ENCODE results near the gene LRRC36.

The LRRC36 gene

DNA sequence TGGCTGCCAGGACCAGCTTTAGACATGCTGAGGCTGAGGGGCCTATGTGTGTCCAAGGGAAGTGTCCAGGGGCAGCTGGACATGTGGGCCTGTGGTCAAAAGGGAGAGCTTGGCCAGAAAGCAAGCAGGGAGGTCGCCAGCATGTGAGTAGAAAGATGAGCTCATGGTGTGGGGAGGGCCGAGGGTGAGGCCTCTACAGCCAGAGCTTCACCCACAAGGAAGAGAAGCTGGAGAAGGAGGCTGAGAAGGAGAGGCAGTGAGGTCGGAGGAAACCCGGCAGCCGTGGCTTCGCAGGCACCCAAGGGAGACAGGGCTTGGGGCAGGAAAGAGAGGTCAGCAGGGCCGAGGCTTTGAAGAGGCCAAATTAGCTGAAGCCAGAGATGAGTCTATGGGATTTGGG lies 100.3 kb downstream of the LRRC36 start:
- DNase-seq: no peak

DNA sequence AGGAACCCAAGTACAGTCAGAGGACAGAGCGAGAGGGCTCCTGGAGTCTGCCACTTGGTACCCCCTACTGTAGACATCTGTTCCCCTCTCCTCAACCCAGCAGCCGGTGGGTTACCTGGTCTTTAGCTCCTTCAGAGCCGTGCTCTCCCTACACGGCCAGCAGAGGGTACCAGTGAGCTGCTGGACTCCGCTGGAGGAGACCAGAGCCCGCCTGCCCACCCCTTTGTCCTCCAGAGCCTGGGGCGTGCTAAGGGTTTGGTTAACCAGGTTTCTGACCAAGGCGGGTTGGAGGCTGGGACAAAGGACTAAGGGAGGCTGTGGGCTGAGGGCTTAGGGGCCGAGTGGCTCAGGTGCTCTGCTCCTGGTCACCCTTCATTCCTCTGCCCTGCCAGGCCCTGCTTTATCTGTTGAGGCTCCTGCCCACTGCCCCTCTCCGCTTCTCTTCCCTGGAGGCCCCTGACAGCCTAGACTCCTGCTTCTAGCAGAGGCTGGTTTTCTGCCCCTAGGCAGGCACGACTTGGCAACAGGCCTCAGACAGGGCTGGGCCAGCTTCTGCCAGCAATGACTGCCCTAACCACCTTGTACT lies 101.6 kb downstream of the LRRC36 start:
- no peak for DNase-seq

DNA sequence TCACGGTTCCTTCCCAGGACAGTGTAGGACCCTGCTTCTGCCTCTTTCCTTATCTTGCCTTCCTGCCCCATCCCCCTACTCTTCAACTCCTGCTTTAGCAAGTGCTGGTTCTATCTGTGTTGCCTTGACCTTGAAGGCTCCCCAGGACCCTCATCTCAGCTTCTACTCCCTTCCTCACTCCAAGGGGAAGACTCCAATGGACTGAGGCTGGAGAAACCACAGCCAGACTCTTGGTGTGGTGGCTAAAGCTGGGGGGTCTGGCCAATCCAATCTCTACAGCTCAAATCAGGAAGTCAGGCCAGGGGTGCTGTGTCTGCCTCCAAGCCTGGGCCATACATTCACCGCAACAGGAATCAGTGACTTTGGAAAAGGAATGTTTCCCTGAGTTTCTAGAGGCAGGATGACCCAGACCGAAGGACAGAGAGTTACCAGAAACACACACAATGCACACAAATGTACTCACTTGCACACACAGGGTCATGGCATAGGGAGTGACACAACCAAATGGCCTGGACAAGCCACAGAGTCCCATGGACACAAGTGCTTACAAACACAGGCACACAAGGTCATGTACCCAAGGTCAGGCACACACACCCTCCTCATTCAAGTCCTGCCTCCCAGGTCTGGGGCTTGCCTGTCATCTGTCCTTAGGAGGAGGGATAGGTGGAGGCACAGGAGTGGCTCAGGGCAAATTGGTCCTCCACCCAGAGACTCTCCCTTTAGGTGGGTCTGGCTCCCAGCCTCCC lies 102.6 kb downstream of the LRRC36 start:
- DNase-seq: no peak

DNA sequence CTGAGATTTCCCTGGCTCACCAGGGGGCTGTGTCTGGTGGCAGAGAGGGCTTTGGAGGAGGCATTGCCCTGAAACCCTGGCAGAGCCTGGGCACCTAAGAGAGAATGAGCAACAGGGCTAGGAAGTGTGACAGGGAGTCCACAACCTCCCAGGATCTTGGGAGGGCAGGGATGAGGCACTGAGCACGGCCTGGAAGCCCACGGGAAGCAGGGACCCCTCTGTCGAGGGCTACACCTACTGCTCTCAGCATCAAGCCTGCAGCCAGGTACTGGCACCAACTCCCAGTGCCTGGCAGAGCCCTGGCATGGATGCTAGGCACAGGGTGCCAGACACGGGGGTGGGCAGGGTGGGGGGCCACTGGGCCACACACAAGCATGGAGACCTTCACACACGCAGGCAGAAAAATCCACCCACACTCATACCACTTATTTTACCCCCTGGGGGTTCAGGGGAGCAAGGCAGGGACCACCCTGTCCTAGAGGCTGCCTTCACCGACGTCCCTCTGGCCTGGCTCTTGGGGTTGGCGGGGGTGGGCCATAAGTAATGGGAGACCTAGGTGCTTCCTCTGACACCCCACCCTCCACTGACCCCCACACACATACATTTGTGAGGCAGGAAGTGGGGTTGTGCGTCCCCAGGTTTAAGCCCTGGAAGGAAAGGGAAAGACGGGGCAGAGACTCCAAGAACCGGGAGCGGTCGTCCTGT lies 103.3 kb downstream of the LRRC36 start:
- no peak for DNase-seq

DNA sequence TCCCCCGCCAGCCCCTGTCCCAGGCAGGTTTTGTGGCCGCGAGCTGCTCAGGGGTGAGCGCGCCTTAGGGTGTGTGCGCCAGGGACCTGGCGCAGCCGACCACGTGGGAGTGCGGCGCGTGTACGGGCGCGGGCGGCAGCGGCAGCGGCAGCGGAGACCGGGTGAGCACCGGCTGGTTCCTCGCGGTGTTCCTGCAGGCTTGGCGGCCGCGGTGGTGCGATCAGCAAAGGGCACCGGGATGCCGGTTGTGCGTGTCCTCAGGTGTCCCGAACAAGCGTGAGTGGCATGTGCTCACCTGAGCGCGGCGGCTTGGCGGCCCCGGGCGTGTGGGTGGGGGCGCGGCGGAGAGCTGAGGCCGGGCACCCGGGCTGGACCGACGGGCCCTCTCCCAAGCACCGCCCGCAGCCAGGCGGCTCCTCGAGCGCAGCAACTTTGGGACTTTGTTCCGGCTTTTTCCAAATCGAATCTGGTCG lies 103.9 kb downstream of the LRRC36 start:
- DNase-seq: no peak

DNA sequence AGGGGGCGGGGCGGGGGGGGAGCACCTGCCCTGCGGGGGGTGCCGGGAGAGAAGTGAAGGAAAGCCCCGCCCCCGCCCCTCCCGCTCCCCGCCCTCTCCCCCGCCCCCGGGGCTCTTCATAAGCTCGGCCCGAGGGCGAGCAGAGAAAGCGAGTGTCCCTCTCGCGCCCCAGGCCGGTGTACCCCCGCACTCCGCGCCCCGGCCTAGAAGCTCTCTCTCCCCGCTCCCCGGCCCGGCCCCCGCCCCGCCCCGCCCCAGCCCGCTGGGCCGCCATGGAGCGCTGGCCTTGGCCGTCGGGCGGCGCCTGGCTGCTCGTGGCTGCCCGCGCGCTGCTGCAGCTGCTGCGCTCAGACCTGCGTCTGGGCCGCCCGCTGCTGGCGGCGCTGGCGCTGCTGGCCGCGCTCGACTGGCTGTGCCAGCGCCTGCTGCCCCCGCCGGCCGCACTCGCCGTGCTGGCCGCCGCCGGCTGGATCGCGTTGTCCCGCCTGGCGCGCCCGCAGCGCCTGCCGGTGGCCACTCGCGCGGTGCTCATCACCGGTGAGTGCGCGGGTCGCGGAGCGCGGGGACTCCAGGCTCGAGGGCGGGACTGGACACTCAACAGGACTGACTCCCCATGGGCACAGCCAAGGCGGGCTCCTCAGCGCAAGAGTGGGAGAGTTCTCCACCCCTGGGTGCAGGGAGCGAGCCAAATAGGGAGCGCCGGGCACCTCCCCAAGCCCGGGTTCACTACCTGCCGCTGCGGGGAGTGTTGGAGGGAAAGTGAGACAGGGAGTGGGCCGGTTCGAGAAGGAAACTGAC lies 104.6 kb downstream of the LRRC36 start, which contains the start of gene HSD11B2:
Gene HSD11B2 (plus strand): TSS at position 145 of the 798 bp plus-strand sequence. CDS start 128 bp downstream, at position 273.
- DNase-seq: no peak

DNA sequence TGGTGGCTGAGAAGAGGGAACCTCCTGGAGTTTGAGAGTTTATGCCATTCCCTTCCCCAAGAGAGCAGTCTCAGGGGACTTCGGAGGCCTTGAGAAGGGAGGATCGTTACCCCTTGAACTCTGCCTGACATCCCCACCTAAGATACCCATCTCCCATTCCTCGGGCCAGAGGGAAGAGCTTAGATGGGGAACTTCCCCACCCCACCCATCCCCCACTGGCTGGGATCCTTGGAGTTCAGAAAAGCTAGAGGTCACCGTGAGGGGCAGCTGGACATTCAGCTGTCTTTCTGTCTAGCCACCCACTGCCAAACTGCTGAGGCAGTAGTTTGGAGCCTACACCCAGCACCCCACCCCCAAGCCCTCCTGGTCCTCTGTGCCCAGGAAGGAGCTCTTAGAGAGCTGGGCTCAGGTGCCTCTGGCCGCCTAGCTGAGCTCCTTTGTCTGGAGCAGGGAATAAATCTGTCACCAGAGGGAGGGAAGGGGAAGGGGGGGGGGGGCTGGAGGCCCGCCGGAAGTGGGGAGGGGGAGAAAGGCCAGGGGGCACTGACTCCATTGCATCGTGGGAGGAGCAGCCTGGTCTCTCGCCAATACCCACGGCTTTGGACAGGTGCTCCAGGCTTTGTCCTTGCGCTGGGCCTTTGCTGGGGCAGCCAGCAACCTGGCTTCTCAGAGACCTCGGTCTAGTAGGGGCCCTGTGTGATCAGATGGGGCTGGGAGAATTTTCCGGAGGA lies 105.3 kb downstream of the LRRC36 start:
- DNase-seq: no peak

DNA sequence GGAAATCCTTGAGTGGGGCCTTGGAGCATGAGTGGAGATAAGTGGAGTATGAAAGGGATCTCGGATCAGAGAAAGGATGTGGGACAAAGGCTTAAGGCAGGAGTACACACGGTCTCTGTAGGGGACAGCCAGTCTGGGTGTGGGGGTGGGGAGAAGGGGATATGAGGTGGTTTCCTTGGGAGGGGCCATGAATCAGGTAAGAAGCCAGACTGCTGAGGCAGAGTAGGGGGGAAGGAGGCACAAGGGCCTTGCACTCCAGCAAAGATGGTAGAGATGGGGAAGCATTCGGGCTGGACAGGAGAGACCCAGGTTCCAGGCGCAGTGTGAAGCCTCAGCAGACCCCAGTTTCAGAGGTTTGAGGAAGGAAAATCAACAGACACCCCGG lies 105.9 kb downstream of the LRRC36 start:
- DNase-seq: no peak

DNA sequence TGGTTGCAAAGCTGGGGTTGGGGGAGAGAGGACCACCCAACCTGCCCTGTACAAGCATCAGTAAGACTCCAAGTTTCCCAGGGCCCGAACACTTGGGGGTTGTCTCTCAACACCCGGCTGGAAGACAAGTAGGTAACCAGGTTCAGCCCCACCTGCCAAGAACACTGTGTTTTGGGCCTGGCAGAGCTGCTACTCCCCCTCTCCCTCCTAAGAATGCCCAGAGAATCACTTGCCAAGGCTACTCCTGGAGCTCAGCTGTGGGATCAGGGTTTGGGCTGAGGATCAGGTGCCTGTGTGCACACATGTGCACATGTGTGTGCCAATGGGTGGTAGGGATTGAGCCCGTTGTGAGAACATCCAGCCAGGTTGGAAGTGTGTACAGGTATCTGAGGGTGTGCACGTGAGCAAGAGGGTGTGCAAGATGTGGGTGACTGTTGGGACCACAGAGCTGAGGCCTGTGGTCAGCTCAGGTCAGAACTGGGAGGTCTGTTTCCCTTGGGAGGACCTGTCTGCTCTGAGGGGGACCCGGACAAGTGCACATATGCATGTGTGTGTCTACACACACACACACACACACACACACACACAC lies 106.6 kb downstream of the LRRC36 start:
- no peak for DNase-seq

Measured in GF-D8 (cell line).